ENCODE data around the gene KRT85. TPM values are rescaled to one million over a fixed set of nuclear protein-coding genes. Genes with fewer than 3 reads are reported as not detected.
A peak's percentile ranks its signal among the peaks of the same experiment; 100 is the strongest.

Gene KRT85
- total RNA-seq, 1 donor from 2014 or later = not detected

GRCh38 chr12:52396656-52397055 lies 29.4 kb upstream of the KRT85 start:
- Mint-ChIP-seq H3K27ac (ENCODE audit: unreplicated experiment) (no peak overlapping the region), H3K36me3 (ENCODE audit: low read depth, unreplicated experiment) (no peaks in the 10 kb centered on the region), H3K27me3 (ENCODE audit: unreplicated experiment) (peaks cover 4% of the 10 kb centered on the region), H3K4me1 (ENCODE audit: unreplicated experiment) (no peaks in the 10 kb centered on the region), H3K9me3 (ENCODE audit: unreplicated experiment) (no peaks in the 10 kb centered on the region), H3K4me3 (ENCODE audit: unreplicated experiment) (no peak overlapping the region)
- TF ChIP-seq, protein P1, sequence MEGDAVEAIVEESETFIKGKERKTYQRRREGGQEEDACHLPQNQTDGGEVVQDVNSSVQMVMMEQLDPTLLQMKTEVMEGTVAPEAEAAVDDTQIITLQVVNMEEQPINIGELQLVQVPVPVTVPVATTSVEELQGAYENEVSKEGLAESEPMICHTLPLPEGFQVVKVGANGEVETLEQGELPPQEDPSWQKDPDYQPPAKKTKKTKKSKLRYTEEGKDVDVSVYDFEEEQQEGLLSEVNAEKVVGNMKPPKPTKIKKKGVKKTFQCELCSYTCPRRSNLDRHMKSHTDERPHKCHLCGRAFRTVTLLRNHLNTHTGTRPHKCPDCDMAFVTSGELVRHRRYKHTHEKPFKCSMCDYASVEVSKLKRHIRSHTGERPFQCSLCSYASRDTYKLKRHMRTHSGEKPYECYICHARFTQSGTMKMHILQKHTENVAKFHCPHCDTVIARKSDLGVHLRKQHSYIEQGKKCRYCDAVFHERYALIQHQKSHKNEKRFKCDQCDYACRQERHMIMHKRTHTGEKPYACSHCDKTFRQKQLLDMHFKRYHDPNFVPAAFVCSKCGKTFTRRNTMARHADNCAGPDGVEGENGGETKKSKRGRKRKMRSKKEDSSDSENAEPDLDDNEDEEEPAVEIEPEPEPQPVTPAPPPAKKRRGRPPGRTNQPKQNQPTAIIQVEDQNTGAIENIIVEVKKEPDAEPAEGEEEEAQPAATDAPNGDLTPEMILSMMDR (IDR thresholded peaks at IDR 0.05; ENCODE audit: unreplicated experiment) = no peak
- no peak for DNase-seq (ENCODE audit: low spot score)

- H3K9me3 Mint-ChIP-seq (ENCODE audit: unreplicated experiment) = no peaks in the 10 kb centered on the region
- TF ChIP-seq, protein P1 (IDR thresholded peaks at IDR 0.05; ENCODE audit: unreplicated experiment) = peak; percentile 55
- no peaks in the 10 kb centered on the region for H3K36me3 Mint-ChIP-seq (ENCODE audit: low read depth, unreplicated experiment)
- H3K4me1 Mint-ChIP-seq (ENCODE audit: unreplicated experiment) = no peaks in the 10 kb centered on the region
- peaks cover 4% of the 10 kb centered on the region for H3K27me3 Mint-ChIP-seq (ENCODE audit: unreplicated experiment)
- peak; percentile 25 for DNase-seq (ENCODE audit: low spot score)
- no peak overlapping the region for H3K27ac Mint-ChIP-seq (ENCODE audit: unreplicated experiment)
- H3K4me3 Mint-ChIP-seq (ENCODE audit: unreplicated experiment) = no peak overlapping the region
These were observed 28.6 kb upstream of the KRT85 start for GRCh38 chr12:52395761-52396434.

- no peak overlapping the region for H3K27ac Mint-ChIP-seq (ENCODE audit: unreplicated experiment)
- H3K36me3 Mint-ChIP-seq (ENCODE audit: low read depth, unreplicated experiment) = no peaks in the 10 kb centered on the region
- TF ChIP-seq, protein P1 (IDR thresholded peaks at IDR 0.05; ENCODE audit: unreplicated experiment) = no peak
- no peaks in the 10 kb centered on the region for H3K9me3 Mint-ChIP-seq (ENCODE audit: unreplicated experiment)
- no peak for DNase-seq (ENCODE audit: low spot score)
- H3K27me3 Mint-ChIP-seq (ENCODE audit: unreplicated experiment) = peaks cover 4% of the 10 kb centered on the region
- no peak overlapping the region for H3K4me3 Mint-ChIP-seq (ENCODE audit: unreplicated experiment)
- H3K4me1 Mint-ChIP-seq (ENCODE audit: unreplicated experiment) = no peaks in the 10 kb centered on the region
These were observed 27.6 kb upstream of the KRT85 start for GRCh38 chr12:52394836-52395405.

DNA sequence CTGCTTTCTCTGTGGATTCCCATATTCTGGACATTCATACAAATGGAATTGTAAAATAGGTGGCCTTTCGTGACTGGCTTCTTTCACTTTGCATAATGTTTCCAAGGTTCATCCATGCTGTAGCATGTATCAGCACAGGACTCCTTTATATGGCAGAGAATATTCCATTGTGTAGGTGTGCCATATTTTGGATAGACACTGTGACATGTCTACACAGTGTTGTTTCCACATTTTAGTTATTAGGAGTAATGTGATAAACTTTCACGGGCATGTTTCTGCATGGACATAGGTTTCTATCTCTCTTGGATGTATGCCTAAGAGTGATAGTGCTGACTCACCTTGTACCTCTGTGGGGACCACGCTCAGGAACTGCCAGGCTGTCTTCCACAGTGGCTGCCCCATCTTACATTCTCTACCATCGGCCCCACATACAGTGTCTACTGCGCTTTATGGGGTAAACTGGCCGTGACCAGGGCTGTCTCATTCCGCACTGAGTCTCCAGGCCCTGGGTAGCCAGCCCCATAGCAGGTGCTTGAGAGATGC lies 25.3 kb upstream of the KRT85 start:
- Mint-ChIP-seq H3K4me3 (ENCODE audit: unreplicated experiment) (no peak overlapping the region), H3K4me1 (ENCODE audit: unreplicated experiment) (no peaks in the 10 kb centered on the region), H3K9me3 (ENCODE audit: unreplicated experiment) (no peaks in the 10 kb centered on the region), H3K27me3 (ENCODE audit: unreplicated experiment) (peaks cover 4% of the 10 kb centered on the region), H3K36me3 (ENCODE audit: low read depth, unreplicated experiment) (no peaks in the 10 kb centered on the region), H3K27ac (ENCODE audit: unreplicated experiment) (no peak overlapping the region)
- TF ChIP-seq, protein P1 (IDR thresholded peaks at IDR 0.05; ENCODE audit: unreplicated experiment) = no peak
- DNase-seq (ENCODE audit: low spot score) = no peak

- H3K36me3 Mint-ChIP-seq (ENCODE audit: low read depth, unreplicated experiment) = no peaks in the 10 kb centered on the region
- no peaks in the 10 kb centered on the region for H3K9me3 Mint-ChIP-seq (ENCODE audit: unreplicated experiment)
- H3K4me1 Mint-ChIP-seq (ENCODE audit: unreplicated experiment) = no peaks in the 10 kb centered on the region
- TF ChIP-seq, protein P1 (IDR thresholded peaks at IDR 0.05; ENCODE audit: unreplicated experiment) = no peak
- H3K4me3 Mint-ChIP-seq (ENCODE audit: unreplicated experiment) = no peak overlapping the region
- DNase-seq (ENCODE audit: low spot score) = no peak
- peaks cover 4% of the 10 kb centered on the region for H3K27me3 Mint-ChIP-seq (ENCODE audit: unreplicated experiment)
- H3K27ac Mint-ChIP-seq (ENCODE audit: unreplicated experiment) = no peak overlapping the region
These were observed 24.3 kb upstream of the KRT85 start for GRCh38 chr12:52391618-52392002.
